Measurements from ENCODE around the gene CDC40.

The CDC40 gene

GRCh38 chr6:110180228-110181008 lies at the start of gene CDC40:
Gene CDC40 (plus strand): TSS chr6:110180427. CDS start chr6:110180445, 18 bp downstream.
- no peak for DNase-seq

- DNase-seq = no peak
Measured at GRCh38 chr6:110137924-110138887, 42.0 kb upstream of the CDC40 start.

GRCh38 chr6:110139052-110139451 lies 41.2 kb upstream of the CDC40 start:
- DNase-seq = no peak

- no peak for DNase-seq
Measured at GRCh38 chr6:110140650-110141049, 39.6 kb upstream of the CDC40 start.

- no peak for DNase-seq
Measured at GRCh38 chr6:110147870-110148269, 32.4 kb upstream of the CDC40 start.

GRCh38 chr6:110158479-110158878 lies 21.7 kb upstream of the CDC40 start:
- DNase-seq = no peak

- no peak for DNase-seq
Measured at GRCh38 chr6:110170081-110170480, 10.1 kb upstream of the CDC40 start.

- peak; percentile 44 for DNase-seq
Measured at GRCh38 chr6:110173506-110174132, 6.6 kb upstream of the CDC40 start.

GRCh38 chr6:110178626-110179405 lies 1.4 kb upstream of the CDC40 start:
- DNase-seq = peak; percentile 81

- DNase-seq = peak; percentile 97
Measured at GRCh38 chr6:110179406-110180227, 610 bp upstream of the CDC40 start, which contains the start of gene WASF1. Gene WASF1 (minus strand): TSS chr6:110179670. CDS start chr6:110127601, 52,069 bp downstream.

GRCh38 chr6:110181131-110182030 lies 1.2 kb downstream of the CDC40 start:
- peak; percentile 64 for DNase-seq

GRCh38 chr6:110183292-110183885 lies 3.2 kb downstream of the CDC40 start:
- DNase-seq = no peak

GRCh38 chr6:110185879-110186278 lies 5.7 kb downstream of the CDC40 start:
- DNase-seq = no peak

GRCh38 chr6:110188791-110189190 lies 8.6 kb downstream of the CDC40 start:
- no peak for DNase-seq

GRCh38 chr6:110190726-110191125 lies 10.5 kb downstream of the CDC40 start:
- DNase-seq = no peak

GRCh38 chr6:110191477-110191876 lies 11.2 kb downstream of the CDC40 start:
- no peak for DNase-seq

- DNase-seq = no peak
Measured at GRCh38 chr6:110195639-110196038, 15.4 kb downstream of the CDC40 start.

- DNase-seq = no peak
Measured at GRCh38 chr6:110196874-110197273, 16.6 kb downstream of the CDC40 start.

- DNase-seq = no peak
Measured at GRCh38 chr6:110198561-110198960, 18.3 kb downstream of the CDC40 start.
